NCI-H2171 treated with DMSO at 0.1 percent for 48 hours (cell line): Measurements from ENCODE around the gene CDK6.
"Not testable (repeated sequence)": the region's sequence is repeated elsewhere in the genome, so short reads cannot be mapped to it uniquely, and the experiment has no call there.

Experiments used
- DNase-seq: peaks from one replicate; lab custom pipeline; 2025; lab: John Stamatoyannopoulos, UW

Gene CDK6

DNA sequence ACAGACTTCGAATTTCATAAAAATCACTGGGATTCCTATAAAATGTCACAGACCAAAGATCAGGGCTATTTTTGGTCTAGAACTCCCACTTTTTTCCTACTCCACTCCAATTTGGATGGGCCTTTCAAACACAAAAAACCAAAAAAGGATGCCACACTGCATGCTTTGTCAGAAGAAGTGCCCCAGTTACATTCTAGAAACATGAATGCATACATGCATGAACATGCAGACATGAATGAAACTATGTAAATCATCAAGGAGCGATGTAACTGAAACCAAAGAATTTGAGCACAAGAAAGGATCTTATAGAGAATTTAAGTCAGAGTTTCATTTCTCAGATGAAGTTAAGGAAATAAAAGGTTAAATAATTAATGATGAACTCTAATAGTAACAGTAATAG lies 214.3 kb downstream of the CDK6 start:
- DNase-seq, result no peak

DNA sequence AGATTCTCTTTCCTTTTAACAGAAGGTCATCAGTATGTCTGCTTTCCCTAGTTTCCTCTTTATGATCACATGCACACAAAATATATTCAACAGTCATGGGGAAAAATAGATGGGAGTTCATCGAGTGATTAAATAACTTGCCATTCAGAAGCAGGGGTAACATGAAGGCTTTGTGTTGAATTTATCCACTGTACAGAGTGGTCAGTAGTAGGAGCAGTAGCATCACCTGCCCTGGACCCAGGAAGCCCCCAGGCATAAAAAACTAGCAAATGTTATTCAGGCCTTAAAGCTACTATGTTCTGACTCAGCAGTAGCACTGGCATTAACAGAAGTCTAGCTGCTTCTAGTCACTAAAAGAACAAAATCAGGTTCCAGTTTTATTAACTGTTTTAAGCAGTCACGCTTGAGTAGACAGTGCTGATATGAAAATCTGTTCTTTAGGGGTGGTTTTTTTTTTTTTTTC lies 214.8 kb downstream of the CDK6 start:
- DNase-seq, result no peak

DNA sequence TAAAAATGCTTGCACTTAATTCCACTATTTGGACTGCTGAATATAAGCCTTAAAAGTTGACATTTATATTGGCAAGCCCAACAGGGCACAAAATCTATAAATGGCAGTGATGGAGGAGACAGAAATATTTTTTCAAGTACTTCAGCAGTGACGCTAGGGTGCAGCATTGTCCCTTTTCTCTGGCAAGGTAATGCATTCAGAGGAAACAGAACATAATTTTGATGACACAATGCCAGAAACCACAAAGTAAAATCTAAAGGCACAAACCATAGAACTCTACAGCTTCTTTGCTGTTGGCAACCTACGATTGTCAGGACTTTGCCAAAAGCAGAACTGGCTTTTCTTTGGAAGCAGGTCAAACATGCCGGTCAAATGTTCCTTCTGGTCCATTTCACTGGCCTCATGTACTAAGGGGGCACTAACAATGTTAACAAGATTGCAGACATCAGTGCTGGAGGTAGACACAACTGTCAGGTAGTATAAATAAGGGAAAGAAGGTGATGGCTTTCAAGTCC lies 215.3 kb downstream of the CDK6 start:
- DNase-seq, result peak; percentile 76

DNA sequence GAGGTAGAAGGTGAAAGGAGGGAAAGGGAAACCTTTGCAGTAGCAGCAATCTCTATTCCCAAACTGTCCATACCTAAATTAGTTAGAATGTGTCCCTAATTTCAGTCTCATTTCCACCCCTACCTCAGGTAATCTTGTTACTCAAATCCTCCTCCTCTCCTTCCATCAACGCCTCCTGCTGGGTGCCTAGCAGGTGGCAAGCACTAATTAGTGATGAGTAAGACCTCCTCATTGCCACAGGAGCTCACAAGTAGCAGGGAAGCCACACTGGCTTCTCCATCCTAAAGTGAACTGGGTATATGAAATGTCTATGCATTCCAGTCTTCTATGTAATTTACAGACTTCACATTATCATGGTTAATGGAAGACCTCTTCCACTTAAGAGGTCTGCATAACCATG lies 220.5 kb downstream of the CDK6 start:
- DNase-seq, result no peak

DNA sequence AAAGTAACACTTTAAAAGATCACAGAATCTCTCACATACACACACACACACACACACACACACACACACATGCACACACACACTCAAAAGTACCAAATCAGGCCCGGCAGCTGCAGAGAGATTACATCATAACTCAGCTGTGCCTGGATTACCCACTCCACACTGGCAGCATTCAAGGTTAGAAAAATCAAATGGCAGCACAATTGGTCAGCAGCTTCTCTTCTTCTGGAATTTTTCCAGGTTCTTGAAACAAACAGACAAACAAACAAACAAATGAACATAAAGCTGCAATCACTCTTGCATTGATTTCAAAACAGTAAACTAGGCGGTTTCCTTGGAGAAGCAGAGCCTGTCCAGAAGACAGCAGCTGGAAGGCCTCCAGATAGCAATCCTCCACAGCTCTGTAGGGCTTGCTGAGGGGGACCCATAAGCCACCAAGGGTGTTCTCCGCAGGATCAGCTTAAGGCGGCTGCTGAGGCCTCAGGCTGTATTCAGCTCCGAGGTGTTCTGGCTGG lies 221.7 kb downstream of the CDK6 start:
- no peak for DNase-seq

DNA sequence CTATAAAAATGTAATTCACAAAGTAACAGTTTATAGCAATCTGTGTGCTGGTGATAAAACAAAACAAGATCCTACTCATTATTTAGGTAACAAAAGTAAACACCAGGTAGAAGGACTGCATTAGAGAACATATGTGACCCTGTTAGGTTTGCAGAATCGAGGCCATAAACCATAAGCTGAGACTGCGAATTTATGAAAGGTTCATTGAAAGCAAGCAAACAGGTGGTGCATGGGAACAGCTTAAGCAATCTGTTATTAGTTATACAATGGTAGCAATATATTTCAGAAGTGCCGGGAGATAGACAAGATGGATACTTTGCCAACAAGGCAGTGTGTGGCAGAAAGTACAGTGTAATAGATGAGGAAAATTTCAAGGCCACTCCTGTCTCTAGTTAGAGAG lies 222.7 kb downstream of the CDK6 start:
- no peak for DNase-seq

DNA sequence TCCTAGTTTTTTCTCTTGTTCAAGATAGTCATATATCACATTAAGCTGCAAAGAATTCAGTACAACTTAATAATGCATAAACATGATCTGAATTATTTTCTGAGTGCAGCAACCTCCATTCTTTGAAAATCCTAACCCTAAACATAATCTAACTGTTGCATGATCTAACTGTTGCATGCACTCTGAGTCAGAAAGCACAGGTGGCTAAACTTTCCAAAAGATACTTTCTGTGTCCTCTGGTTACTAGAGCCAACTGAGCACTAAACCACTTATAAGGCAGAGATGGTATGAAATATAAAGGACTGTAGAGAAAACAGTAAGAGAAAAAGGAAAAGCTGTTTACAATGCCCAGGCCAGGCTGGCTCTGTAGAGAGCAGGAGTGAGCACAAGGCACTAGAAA lies 223.2 kb downstream of the CDK6 start:
- no peak for DNase-seq

DNA sequence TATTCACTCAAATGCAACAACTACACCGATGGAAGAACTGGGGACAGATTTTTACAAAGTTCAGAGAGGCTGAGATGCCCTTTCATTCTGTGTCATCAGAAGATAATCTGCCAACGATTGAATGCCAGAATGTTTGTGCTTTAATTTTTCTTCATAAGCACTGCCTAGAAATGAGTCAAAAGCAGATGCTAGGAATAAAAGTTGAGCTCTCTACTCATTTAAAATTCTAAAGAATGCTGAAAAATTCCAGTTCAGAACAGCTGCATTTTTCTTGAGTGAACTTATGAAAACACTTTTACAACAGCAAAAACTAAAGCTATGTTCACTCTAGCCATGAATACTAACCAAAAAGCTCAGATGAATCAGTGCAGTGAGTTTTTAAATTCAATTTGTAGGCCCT lies 223.9 kb downstream of the CDK6 start:
- no peak for DNase-seq

DNA sequence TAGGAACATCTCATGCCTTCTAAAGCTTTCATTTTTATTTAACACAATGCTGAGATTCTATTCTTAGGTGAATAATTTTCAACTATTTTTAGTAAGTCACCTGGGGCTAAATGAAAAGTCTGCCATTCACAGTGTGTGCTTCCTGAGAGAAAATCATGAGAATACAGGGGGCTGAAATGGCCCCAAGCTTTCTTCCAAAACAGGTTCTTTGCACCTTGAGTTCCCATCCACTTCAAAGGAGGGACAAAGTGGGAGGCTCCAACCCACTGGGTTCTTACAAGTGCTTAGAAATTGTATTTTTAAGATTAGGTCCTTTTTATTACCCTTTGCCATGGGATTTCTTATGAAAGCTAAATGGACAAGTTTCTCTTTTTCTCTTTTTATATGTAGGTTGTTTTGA lies 224.6 kb downstream of the CDK6 start:
- no peak for DNase-seq

DNA sequence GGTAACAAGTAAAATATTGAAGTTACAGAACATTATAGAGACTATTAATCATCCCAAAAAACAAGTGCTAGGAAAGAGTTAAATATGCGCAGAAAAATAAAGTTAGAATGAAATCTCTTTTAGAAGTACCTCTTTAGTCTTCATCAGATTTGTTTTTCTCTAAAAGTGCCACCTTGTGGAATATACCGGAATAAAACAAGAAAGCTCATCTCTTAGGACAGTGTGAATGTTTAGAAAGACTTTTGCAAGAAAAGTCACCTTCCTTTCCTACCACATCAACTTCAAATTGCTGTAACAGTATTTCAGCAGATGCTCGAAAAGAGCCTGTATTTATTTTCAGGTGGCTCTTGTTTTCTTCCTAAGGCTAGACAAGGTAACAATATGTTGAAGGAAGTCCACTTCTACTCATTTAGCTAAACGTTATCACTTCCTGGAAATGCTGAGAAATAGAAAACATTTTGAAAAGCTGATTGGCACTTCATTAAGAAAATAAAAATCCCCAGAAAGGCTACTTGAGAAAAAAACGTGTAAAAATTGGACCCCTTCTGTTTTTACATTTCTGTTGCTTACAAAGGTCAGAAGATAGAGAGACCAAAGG lies 226.4 kb downstream of the CDK6 start:
- DNase-seq, result peak; percentile 20

DNA sequence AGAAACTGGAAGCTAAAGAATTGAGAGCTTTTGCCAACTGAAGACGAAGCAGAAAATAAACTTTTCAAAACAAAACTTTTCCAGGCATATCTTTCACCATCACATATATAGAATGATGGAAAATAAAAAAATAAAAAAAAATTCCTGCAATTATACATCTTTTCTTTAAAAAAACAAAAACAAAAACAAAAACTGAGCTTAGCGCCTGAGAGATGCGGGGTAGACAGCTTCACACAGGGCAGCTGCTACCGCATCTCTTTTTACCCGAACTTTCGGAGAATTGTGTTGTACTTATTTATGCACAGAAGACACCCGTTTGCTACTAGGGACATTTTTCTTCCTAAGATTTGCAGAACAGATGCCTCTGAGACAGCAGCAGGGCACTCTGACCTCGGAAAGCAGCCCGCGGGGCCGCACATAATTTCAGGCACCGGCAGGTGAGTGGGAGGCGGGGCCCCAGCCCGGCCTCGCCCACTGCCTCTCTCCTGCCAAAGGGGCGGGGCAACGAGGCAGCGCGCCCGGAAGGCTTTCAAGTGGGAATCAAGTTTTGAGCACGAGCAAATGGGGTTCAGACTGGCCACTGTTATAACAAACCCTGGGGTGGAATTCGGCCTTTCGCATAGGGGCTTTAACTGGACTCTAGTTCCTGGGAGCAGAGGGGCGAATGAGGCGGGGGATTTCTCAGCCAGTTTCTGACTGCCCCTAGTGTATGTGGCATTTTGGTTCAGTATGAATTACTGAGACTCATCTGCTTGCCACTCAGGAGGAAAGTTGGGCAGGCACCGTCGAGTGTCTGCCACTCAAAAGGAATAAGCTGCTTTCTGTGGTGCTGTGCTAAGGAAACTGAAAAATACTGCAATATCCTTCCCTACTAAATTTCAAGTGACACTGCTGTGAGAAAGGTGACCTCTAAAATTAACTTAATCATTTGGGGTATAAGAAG lies 227.7 kb downstream of the CDK6 start:
- peak; percentile 63 for DNase-seq

DNA sequence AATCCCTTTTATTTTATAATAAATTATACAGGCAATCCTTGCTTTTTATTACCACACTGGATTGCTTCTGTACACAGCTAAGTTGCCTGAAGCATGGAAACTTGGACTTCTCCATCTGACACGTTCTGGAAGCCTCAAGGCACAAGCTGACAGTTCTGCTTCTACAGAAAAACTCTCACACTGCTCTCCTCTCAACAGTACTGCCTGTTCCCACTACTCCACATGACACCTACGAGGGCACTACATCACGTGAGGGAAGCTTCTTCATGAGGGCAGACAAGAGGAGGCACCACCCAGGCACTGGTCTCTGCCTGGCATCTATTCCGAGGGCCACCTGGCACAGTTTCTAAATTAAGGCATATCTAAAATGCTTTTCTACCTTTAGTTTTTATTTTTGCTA lies 229.4 kb downstream of the CDK6 start:
- no peak for DNase-seq

DNA sequence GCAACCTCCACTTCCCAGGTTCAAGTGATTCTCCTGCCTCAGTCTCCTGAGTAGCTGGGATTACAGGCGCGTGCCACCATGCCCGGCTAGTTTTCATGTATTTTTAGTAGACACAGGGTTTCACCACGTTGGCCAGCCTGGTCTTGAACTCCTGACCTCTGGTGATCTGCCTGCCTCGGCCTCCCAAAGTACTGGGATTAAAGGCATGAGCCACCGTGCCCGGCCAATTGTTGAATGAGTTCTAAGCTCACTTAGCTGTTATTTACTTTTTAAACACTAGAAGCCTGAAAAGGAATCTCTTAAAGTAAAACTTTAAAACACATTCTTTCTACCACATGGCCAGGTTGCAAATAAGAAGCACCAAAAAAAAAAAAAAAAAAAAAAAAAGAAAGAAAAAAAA lies 231.9 kb downstream of the CDK6 start:
- not testable (repeated sequence) for DNase-seq

DNA sequence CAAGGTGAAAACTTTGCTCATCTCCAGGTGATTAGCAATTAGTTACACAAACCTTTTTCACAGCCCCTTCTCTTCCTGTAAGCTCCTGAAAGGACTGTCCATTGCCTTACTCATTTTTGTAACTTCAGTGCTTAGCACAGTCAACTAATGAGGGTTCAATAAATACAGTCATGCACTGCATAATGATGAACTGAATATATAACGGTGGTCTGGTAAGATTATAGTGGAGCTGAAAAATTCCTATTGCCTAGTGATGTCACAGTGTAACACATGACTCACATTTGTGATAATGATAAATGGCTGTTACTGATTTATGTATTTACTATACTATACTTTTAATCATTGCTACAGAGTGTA lies 233.3 kb downstream of the CDK6 start:
- DNase-seq, result no peak

DNA sequence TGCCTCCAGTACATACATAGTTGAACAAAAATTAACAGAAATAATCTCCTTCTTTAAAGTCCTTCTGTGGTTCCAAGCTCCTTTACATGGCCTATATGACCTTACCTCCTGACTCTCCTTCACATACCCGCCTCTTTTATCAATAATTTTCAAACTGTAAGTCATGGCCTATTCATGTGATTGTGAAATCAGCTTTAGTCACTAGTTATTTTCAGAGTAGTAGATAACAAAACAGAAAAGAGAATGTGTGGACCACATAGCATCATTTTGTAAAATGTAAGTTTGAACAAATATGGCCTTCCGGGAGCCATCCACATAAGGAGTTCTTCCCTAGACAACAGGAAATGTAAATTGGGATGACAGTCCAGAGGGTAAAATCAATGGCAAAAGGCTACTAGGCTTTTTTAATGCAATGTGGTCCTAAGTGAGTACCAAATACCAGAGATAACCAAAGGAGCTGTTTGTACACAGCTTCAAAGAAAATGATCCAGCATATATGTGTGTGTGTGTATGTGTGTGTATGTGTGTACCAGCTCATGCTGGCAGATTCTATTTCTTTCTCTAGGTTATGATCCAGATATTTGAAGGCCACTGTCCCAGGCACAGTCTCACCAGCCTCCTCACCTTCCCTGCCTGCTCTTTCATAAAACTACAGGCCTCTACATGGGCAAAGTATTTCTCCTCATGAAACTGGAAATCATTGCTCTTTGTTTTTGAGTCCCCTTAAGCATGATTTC lies 233.9 kb downstream of the CDK6 start:
- no peak for DNase-seq

DNA sequence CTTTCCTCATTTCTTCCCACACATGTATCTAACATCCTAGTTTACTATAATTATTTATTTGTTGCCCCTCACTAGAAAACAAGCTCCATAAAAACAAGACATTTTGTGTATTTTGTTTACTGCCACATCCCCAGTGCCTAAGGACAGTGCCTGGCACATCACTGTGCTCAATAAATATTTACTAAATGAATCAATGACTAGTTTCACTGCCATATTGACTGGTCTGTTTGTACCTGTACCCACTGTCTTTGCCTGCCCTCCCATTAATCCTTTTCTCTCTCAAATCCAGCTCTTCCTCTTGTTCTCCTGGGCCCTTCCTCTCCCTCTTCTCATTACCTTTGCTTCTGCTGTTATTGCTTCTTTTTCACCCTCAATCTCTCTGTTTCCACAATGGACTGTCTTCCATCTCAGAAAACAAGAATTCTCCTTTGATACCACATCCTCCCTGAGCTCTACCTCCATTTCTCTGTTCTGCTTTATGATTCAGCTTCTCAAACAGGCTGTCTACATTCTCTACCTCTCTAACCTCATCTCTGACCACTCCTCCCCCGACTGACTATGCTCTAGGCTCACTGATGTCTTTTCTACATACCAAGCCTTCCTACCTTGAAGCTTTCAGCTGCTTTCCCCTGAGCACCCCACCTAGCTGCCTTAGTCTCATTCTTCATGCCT lies 237.9 kb downstream of the CDK6 start:
- no peak for DNase-seq

DNA sequence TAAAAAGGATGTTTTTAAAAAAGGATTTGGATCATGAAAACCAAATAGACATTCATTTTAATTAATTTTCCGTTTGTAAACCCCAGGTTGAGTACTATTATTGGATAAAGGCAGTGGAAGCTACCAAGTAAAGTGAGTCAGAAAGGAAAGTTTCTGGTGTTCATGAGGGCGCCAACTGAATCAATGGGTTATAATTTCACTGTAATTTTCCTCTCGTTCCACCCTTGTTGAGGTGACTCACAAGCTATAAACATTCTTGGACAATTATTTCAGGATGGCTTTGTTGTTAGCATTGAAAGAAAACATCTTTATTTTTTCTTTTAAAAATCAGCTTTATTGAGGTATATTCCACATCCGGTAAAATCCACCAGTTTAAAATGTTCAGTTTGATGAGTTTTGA lies 241.1 kb downstream of the CDK6 start:
- no peak for DNase-seq

DNA sequence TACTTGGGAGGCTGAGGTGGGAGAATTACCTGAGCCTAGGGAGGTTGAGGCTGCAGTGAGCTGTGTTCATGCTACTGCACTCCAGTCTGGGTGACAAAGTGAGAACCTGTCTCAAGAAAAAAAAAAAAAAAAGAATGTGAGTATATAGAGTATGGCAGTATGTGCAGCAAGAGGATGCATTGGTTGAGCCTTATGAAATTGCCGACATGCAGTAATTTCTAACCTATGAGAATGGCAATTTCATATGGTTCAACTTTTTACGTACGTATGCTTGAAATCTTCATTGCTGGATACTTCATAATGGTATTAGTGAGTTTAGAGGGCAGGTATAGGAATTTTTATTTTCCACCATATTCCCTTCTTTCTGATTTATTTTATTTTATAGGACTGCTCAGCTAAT lies 241.6 kb downstream of the CDK6 start:
- no peak for DNase-seq

DNA sequence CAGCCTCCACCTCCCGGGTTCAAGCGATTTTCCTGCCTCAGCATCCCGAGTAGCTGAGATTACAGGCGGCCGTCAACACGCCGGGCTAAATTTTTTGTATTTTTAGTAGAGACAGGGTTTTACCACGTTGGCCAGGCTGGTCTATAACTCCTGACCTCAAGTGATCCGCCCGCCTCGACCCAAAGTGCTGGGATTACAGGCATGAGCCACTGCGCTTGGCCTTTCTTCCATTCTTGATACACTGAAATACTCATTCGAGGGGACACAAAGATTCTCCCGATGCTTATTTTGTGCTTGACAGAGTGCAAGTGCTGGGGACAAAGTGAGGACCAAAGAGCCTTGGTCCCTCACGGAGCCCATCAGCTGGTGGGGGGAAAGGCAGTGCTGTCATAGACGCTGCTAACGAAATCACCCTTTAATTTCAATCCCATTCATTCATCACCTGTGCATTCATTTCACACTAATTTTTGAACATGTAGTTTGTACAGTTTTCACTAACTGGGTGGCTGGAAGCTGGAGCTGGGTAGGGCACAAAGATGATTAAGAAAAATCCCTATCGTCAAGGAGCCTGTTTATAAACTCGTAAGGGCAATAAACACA lies 245.6 kb downstream of the CDK6 start:
- DNase-seq, result no peak

DNA sequence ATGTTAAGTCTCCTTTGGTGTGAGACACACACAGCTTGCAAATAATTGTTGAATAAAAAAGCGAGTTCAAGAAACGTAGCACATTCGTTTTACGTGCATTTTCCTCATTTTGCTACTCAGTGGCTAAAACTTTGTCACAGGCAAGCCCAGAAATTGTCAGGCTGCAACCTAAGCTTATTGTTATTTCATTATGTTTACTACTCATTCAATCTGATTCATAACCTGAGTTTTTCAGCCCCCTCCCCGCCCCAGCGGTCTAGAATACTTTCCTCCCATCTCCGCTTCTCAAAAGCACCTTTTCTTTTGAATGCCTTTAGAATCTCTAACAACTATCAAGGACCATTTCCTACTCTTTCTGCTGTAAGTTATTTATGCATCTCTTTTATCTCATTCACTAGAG lies 247.3 kb downstream of the CDK6 start:
- no peak for DNase-seq

DNA sequence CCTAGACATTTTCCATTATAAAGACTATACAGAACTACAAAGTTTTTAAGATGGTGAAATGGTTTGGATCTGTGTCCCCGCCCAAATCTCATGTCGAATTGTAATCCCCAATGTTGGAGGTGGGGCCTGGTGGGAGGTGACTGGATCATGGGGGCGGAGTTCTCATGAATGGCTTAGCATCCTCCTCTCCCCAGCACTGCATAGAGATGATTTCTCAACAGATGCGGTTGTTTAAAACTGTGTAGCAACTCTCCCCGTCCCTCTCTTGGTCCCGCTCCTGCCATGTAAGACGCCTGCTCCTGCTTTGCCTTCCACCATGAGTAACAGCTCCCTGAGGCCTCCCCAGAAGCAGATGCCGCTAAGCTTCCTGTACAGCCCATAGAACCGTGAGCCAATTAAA lies 247.8 kb downstream of the CDK6 start:
- DNase-seq, result no peak

DNA sequence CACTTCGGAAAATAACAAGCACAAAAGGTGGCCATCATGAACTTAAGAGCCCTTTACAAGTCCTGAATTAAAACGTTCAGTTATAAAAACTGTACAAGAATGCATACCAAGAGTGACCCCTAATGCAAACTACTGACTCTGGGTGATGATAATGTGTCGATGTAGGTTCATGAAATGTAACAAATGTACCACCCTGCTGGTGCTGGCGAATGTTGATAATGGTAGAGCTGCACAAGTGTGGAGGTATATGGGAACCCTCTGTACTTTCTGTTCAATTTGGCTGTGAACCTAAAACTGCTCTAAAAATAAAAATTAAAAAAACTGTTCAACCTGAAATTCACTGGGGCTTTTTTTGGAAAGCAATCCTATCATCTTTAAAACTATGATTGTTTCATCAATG lies 249.5 kb downstream of the CDK6 start:
- no peak for DNase-seq
